ENCODE results near the gene DRGX. TPM values are rescaled to one million over a fixed set of nuclear protein-coding genes. Genes with fewer than 3 reads are reported as not detected.

Gene DRGX
- total RNA-seq, 1 experiment from 2014 or later, result not detected

GRCh38 chr10:49362596-49363260 is 33.2 kb downstream of the DRGX start:
- no TSS peak for BruUV-seq (replicated peaks)
- CTCF ChIA-PET, result no interaction called here
- Histone ChIP-seq H3K4me3 (ENCODE audit: low read depth, low read length, poor library complexity, severe bottlenecking) (no peak overlapping the region), H3K36me3 (ENCODE audit: insufficient read depth, low read length, poor library complexity, severe bottlenecking) (no peaks in the 10 kb centered on the region), H3K9me3 (ENCODE audit: low read depth, low read length, poor library complexity, severe bottlenecking) (no peaks in the 10 kb centered on the region), H3K27me3 (replicated peaks; ENCODE audit: insufficient read depth, low read depth, low read length, poor library complexity) (no peaks in the 10 kb centered on the region), H3K27ac (ENCODE audit: low read depth, low read length, poor library complexity, severe bottlenecking) (no peak overlapping the region), H3K4me1 (ENCODE audit: insufficient read depth, low read length, poor library complexity, severe bottlenecking) (no peaks in the 10 kb centered on the region)
- no peak for DNase-seq (ENCODE audit: low spot score)
- intact Hi-C loops (cut with micrococcal nuclease; ENCODE audit: unreplicated experiment), result no loop called here
- TF ChIP-seq EZH2 (IDR thresholded peaks at IDR 0.05; ENCODE audit: borderline replicate concordance, low read depth, low read length, poor library complexity, severe bottlenecking), result no peak
- no peak for TF ChIP-seq CTCF (conservative IDR thresholded peaks at IDR 0.05; ENCODE audit: low read depth, low read length)
- POLR2A ChIA-PET (ENCODE audit: low non-redundant PET), result no interaction called here

- Histone ChIP-seq H3K4me1 (ENCODE audit: insufficient read depth, low read length, poor library complexity, severe bottlenecking) (no peaks in the 10 kb centered on the region), H3K9me3 (ENCODE audit: low read depth, low read length, poor library complexity, severe bottlenecking) (no peaks in the 10 kb centered on the region), H3K27ac (ENCODE audit: low read depth, low read length, poor library complexity, severe bottlenecking) (no peak overlapping the region), H3K4me3 (ENCODE audit: low read depth, low read length, poor library complexity, severe bottlenecking) (no peak overlapping the region), H3K36me3 (ENCODE audit: insufficient read depth, low read length, poor library complexity, severe bottlenecking) (no peaks in the 10 kb centered on the region), H3K27me3 (replicated peaks; ENCODE audit: insufficient read depth, low read depth, low read length, poor library complexity) (no peaks in the 10 kb centered on the region)
- no TSS peak for BruUV-seq (replicated peaks)
- ChIA-PET CTCF (no interaction called here), POLR2A (ENCODE audit: low non-redundant PET) (no interaction called here)
- TF ChIP-seq EZH2 (IDR thresholded peaks at IDR 0.05; ENCODE audit: borderline replicate concordance, low read depth, low read length, poor library complexity, severe bottlenecking) (no peak), CTCF (conservative IDR thresholded peaks at IDR 0.05; ENCODE audit: low read depth, low read length) (no peak)
- intact Hi-C loops (cut with micrococcal nuclease; ENCODE audit: unreplicated experiment), result no loop called here
- DNase-seq (ENCODE audit: low spot score), result no peak
Measured at GRCh38 chr10:49361735-49362568, 33.9 kb downstream of the DRGX start.

GRCh38 chr10:49361178-49361554 is 34.7 kb downstream of the DRGX start:
- no peak overlapping the region for H3K4me3 ChIP-seq (ENCODE audit: low read depth, low read length, poor library complexity, severe bottlenecking)
- ChIA-PET CTCF (no interaction called here), POLR2A (ENCODE audit: low non-redundant PET) (no interaction called here)
- TF ChIP-seq EZH2 (IDR thresholded peaks at IDR 0.05; ENCODE audit: borderline replicate concordance, low read depth, low read length, poor library complexity, severe bottlenecking) (no peak), CTCF (conservative IDR thresholded peaks at IDR 0.05; ENCODE audit: low read depth, low read length) (no peak)
- H3K36me3 ChIP-seq (ENCODE audit: insufficient read depth, low read length, poor library complexity, severe bottlenecking), result no peaks in the 10 kb centered on the region
- no peak overlapping the region for H3K27ac ChIP-seq (ENCODE audit: low read depth, low read length, poor library complexity, severe bottlenecking)
- no TSS peak for BruUV-seq (replicated peaks)
- intact Hi-C loops (cut with micrococcal nuclease; ENCODE audit: unreplicated experiment), result no loop called here
- no peaks in the 10 kb centered on the region for H3K4me1 ChIP-seq (ENCODE audit: insufficient read depth, low read length, poor library complexity, severe bottlenecking)
- DNase-seq (ENCODE audit: low spot score), result no peak
- H3K27me3 ChIP-seq (replicated peaks; ENCODE audit: insufficient read depth, low read depth, low read length, poor library complexity), result no peaks in the 10 kb centered on the region
- no peaks in the 10 kb centered on the region for H3K9me3 ChIP-seq (ENCODE audit: low read depth, low read length, poor library complexity, severe bottlenecking)

Measured in A673 (cell line).